ENCODE measurements around the gene GREM1. TPM values are rescaled to one million over a fixed set of nuclear protein-coding genes. Genes with fewer than 3 reads are reported as not detected.

Gene GREM1
- total and polyA plus RNA-seq, 2 of the 8 experiments (the other 6 are each of a cell fraction or from before 2014, with no cell fraction given), result 0.12 to 1.1 TPM

GRCh38 chr15:32671339-32672325 lies 46.2 kb upstream of the GREM1 start (continued):
- no peak for TF ChIP-seq HDAC2 (IDR thresholded peaks at IDR 0.05; ENCODE audit: borderline replicate concordance in 1 of 2, low read depth in 2 of 2, low read length in 2 of 2)
- TF ChIP-seq, protein P1, sequence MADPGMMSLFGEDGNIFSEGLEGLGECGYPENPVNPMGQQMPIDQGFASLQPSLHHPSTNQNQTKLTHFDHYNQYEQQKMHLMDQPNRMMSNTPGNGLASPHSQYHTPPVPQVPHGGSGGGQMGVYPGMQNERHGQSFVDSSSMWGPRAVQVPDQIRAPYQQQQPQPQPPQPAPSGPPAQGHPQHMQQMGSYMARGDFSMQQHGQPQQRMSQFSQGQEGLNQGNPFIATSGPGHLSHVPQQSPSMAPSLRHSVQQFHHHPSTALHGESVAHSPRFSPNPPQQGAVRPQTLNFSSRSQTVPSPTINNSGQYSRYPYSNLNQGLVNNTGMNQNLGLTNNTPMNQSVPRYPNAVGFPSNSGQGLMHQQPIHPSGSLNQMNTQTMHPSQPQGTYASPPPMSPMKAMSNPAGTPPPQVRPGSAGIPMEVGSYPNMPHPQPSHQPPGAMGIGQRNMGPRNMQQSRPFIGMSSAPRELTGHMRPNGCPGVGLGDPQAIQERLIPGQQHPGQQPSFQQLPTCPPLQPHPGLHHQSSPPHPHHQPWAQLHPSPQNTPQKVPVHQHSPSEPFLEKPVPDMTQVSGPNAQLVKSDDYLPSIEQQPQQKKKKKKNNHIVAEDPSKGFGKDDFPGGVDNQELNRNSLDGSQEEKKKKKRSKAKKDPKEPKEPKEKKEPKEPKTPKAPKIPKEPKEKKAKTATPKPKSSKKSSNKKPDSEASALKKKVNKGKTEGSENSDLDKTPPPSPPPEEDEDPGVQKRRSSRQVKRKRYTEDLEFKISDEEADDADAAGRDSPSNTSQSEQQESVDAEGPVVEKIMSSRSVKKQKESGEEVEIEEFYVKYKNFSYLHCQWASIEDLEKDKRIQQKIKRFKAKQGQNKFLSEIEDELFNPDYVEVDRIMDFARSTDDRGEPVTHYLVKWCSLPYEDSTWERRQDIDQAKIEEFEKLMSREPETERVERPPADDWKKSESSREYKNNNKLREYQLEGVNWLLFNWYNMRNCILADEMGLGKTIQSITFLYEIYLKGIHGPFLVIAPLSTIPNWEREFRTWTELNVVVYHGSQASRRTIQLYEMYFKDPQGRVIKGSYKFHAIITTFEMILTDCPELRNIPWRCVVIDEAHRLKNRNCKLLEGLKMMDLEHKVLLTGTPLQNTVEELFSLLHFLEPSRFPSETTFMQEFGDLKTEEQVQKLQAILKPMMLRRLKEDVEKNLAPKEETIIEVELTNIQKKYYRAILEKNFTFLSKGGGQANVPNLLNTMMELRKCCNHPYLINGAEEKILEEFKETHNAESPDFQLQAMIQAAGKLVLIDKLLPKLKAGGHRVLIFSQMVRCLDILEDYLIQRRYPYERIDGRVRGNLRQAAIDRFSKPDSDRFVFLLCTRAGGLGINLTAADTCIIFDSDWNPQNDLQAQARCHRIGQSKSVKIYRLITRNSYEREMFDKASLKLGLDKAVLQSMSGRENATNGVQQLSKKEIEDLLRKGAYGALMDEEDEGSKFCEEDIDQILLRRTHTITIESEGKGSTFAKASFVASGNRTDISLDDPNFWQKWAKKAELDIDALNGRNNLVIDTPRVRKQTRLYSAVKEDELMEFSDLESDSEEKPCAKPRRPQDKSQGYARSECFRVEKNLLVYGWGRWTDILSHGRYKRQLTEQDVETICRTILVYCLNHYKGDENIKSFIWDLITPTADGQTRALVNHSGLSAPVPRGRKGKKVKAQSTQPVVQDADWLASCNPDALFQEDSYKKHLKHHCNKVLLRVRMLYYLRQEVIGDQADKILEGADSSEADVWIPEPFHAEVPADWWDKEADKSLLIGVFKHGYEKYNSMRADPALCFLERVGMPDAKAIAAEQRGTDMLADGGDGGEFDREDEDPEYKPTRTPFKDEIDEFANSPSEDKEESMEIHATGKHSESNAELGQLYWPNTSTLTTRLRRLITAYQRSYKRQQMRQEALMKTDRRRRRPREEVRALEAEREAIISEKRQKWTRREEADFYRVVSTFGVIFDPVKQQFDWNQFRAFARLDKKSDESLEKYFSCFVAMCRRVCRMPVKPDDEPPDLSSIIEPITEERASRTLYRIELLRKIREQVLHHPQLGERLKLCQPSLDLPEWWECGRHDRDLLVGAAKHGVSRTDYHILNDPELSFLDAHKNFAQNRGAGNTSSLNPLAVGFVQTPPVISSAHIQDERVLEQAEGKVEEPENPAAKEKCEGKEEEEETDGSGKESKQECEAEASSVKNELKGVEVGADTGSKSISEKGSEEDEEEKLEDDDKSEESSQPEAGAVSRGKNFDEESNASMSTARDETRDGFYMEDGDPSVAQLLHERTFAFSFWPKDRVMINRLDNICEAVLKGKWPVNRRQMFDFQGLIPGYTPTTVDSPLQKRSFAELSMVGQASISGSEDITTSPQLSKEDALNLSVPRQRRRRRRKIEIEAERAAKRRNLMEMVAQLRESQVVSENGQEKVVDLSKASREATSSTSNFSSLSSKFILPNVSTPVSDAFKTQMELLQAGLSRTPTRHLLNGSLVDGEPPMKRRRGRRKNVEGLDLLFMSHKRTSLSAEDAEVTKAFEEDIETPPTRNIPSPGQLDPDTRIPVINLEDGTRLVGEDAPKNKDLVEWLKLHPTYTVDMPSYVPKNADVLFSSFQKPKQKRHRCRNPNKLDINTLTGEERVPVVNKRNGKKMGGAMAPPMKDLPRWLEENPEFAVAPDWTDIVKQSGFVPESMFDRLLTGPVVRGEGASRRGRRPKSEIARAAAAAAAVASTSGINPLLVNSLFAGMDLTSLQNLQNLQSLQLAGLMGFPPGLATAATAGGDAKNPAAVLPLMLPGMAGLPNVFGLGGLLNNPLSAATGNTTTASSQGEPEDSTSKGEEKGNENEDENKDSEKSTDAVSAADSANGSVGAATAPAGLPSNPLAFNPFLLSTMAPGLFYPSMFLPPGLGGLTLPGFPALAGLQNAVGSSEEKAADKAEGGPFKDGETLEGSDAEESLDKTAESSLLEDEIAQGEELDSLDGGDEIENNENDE (IDR thresholded peaks at IDR 0.05; ENCODE audit: insufficient replicate concordance, low read length), result no peak

All from H1 (cell line).